ENCODE data around the gene ZCCHC8. TPM values are rescaled to one million over a fixed set of nuclear protein-coding genes. Genes with fewer than 3 reads are reported as not detected.

ZCCHC8 gene
- total RNA-seq, 4 donors from 2014 or later, result 12.1 to 23.3 (median 20.5) TPM

- intact Hi-C loops (cut with DNase I; ENCODE audit: low total_unique reads) (no loop called here), in situ Hi-C loops (cut with MboI; ENCODE audit: low sequenced_read_pairs in 4 of 4) (no loop called here)
- Histone ChIP-seq H3K36me3 (no peaks in the 10 kb centered on the region), H3K27me3 (no peaks in the 10 kb centered on the region), H3K9me3 (no peaks in the 10 kb centered on the region), H3K4me3 (no peak overlapping the region), H3K27ac (no peak overlapping the region), H3K4me1 (peaks cover 0 to 3% of the 10 kb centered on the region in 2 donors)
- DNase-seq, result no peak
- ATAC-seq, result no peak
- TF ChIP-seq CTCF (IDR thresholded peaks at IDR 0.05 in 4 of 5, conservative IDR thresholded peaks at IDR 0.05 in 1 of 5) (no peak), POLR2A (IDR thresholded peaks at IDR 0.05) (no peak)
Observed at GRCh38 chr12:122460641-122461040, 40.1 kb downstream of the ZCCHC8 start.

DNA sequence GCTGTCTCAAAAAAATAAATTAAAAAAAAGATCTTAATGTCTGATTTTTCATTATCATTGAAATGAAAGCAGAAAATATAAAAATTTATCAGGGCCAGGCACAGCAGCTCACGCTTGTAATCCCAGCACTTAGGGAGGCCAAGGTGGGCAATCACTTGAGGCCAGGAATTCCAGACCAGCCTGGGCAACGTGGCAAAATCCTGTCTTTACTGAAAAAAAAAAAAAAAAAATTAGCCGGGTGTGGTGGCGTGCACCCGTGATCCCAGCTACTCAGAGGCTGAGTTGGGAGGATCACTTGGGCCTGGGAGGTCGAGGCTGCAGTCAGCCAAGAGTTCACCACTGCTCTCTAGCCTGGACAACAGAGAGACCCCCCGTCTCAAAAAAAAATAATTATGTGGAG is 40.7 kb downstream of the ZCCHC8 start:
- DNase-seq (no peak), ATAC-seq (no peak)
- Histone ChIP-seq H3K4me1 (peaks cover 0 to 3% of the 10 kb centered on the region in 2 donors), H3K27ac (no peak overlapping the region), H3K36me3 (no peaks in the 10 kb centered on the region), H3K27me3 (no peaks in the 10 kb centered on the region), H3K9me3 (no peaks in the 10 kb centered on the region), H3K4me3 (no peak overlapping the region)
- no peak for TF ChIP-seq CTCF (IDR thresholded peaks at IDR 0.05 in 4 of 5, conservative IDR thresholded peaks at IDR 0.05 in 1 of 5)
- TF ChIP-seq POLR2A (IDR thresholded peaks at IDR 0.05), result no peak
- intact Hi-C loops (cut with DNase I; ENCODE audit: low total_unique reads) (no loop called here), in situ Hi-C loops (cut with MboI; ENCODE audit: low sequenced_read_pairs in 4 of 4) (no loop called here)

- in situ Hi-C loops (cut with MboI; ENCODE audit: low sequenced_read_pairs in 4 of 4) (no loop called here), intact Hi-C loops (cut with DNase I; ENCODE audit: low total_unique reads) (no loop called here)
- no peak for ATAC-seq
- no peaks in the 10 kb centered on the region for H3K9me3 ChIP-seq
- H3K27me3 ChIP-seq, result no peaks in the 10 kb centered on the region
- H3K27ac ChIP-seq, result no peak overlapping the region
- H3K4me1 ChIP-seq, result peaks cover 0 to 3% of the 10 kb centered on the region in 2 donors
- no peak for DNase-seq
- no peak overlapping the region for H3K4me3 ChIP-seq
- H3K36me3 ChIP-seq, result no peaks in the 10 kb centered on the region
- no peak for TF ChIP-seq CTCF (IDR thresholded peaks at IDR 0.05 in 4 of 5, conservative IDR thresholded peaks at IDR 0.05 in 1 of 5)
- no peak for TF ChIP-seq POLR2A (IDR thresholded peaks at IDR 0.05)
Observed at GRCh38 chr12:122459211-122459610, 41.5 kb downstream of the ZCCHC8 start.

DNA sequence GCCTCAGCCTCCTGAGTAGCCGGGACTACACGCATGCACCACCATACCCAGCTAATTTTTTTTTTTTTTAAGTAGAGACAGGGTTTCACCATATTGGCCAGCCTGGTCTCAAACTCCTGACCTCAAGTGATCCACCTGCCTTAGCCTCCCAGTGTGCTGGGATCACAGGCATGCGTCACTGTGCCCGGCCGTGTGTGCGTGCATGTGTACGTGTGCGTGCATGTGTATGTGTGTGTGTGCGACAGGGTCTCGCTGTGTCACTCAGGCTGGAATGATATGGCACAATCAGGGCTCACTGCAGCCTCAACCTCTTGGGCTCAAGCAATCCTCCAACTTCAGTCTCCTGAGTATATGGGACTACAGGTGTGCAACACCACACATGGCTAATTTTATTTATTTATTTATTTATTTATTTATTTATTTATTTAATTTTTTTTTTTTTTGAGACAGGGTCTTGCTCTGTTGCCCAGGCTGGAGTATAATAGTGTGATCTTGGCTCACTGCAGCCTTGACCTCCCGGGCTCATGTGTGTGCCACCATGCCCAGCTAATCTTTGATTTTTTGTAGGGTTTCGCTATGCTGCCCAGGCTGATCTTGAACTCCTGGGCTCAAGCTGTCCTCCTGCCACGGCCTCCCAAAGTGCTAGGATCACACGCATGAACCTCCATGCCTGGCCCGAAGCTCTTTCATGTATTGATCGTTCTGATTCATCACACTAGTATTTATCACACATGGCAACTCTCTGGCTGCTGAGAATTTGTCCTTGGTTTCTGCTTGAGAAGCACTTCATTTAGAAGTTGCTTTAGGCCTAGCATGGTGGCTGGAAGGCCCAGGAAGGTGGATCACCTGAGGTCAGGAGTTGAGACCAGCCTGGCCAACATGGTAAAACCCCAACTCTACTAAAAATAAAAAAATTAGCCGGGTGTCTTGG is 42.4 kb downstream of the ZCCHC8 start:
- Histone ChIP-seq H3K36me3 (no peaks in the 10 kb centered on the region), H3K27ac (no peak overlapping the region), H3K4me3 (no peak overlapping the region), H3K9me3 (no peaks in the 10 kb centered on the region), H3K4me1 (no peaks in the 10 kb centered on the region), H3K27me3 (no peaks in the 10 kb centered on the region)
- no peak for TF ChIP-seq CTCF (IDR thresholded peaks at IDR 0.05 in 4 of 5, conservative IDR thresholded peaks at IDR 0.05 in 1 of 5)
- no peak for TF ChIP-seq POLR2A (IDR thresholded peaks at IDR 0.05)
- intact Hi-C loops (cut with DNase I; ENCODE audit: low total_unique reads) (no loop called here), in situ Hi-C loops (cut with MboI; ENCODE audit: low sequenced_read_pairs in 4 of 4) (no loop called here)
- DNase-seq (no peak), ATAC-seq (no peak)
